ENCODE measurements around the gene LRRC30.

Gene LRRC30

GRCh38 chr18:7230626-7231349, at the start of gene LRRC30:
Gene LRRC30, plus strand, starts transcription at chr18:7231089. Its CDS starts 50 bp downstream, at chr18:7231139.
- Histone ChIP-seq H3K36me3 (ENCODE audit: control insufficient read depth in 5 of 5, insufficient read depth in 5 of 5, low read length in 5 of 5) (no peaks in the 10 kb centered on the region), H3K27me3 (ENCODE audit: control insufficient read depth in 5 of 5, insufficient read depth in 4 of 5, low read length in 5 of 5) (no peaks in the 10 kb centered on the region), H3K4me3 (ENCODE audit: low read depth in 1 of 5, low read length in 5 of 5) (no peak within 1 kb of the TSS), H3K4me1 (ENCODE audit: control insufficient read depth in 5 of 5, insufficient read depth in 5 of 5, low read length in 5 of 5) (peaks cover 0 to 5% (median 4%) of the 10 kb centered on the region in 5 donors), H3K9me3 (ENCODE audit: control insufficient read depth in 5 of 5, low read length in 5 of 5) (no peaks in the 10 kb centered on the region), H3K9ac (ENCODE audit: low read length in 5 of 5) (no peak within 1 kb of the TSS), H3K27ac (ENCODE audit: low read depth, low read length) (no peak within 1 kb of the TSS)

DNA sequence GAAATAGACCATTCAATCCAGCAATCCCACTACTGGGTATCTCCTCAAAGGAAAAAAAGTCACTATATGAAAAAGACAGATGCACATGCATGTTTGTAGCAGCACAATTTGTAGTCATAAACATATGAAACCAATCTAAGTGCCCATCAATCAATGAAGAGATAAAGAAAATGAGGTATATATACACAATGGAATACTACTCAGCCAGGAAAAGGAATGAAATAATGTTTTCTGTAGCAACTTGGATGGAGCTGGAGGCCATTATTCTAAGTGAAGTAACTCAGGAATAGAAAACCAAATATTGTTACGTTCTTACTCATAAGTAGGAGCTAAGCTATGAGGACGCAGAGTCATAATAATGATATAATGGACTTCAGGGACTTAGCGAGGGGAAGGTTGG, 45.2 kb upstream of the LRRC30 start:
- Histone ChIP-seq H3K36me3 (ENCODE audit: control insufficient read depth in 5 of 5, insufficient read depth in 5 of 5, low read length in 5 of 5) (no peaks in the 10 kb centered on the region), H3K4me3 (ENCODE audit: low read depth in 1 of 5, low read length in 5 of 5) (no peak overlapping the region), H3K27me3 (ENCODE audit: control insufficient read depth in 5 of 5, insufficient read depth in 4 of 5, low read length in 5 of 5) (no peaks in the 10 kb centered on the region), H3K27ac (ENCODE audit: low read depth, low read length) (no peak overlapping the region), H3K9me3 (ENCODE audit: control insufficient read depth in 5 of 5, low read length in 5 of 5) (no peaks in the 10 kb centered on the region), H3K4me1 (ENCODE audit: control insufficient read depth in 5 of 5, insufficient read depth in 5 of 5, low read length in 5 of 5) (no peaks in the 10 kb centered on the region), H3K9ac (ENCODE audit: low read length in 5 of 5) (no peak overlapping the region)

DNA sequence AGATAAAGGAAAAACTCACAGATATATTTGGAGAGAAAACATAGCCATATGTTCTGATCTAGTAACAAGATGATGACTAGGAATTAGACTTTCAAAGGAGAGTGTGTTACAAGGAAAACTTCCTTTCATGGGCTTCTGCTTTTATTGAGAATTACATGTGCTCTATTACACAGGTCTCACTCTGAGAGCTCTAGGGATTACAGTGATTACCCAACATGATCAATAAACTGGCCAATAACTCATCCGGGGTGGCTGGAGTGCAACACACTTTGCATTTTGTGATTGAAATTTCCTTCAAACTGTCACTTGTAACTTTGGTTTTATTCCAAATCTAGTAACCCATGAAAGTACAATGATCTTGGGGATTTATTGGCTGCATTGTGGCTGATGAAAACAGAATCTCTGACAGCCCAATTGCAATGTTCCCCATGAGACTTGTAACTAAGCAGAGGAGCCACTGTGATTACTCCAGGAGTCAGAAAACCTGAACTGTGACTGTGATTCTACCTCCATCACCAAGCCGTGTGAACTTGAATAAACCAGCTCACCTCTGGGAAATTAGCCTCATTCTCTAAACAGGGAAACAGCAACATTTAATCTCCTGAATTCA, 40.2 kb upstream of the LRRC30 start:
- no peak overlapping the region for H3K9ac ChIP-seq (ENCODE audit: low read length in 5 of 5)
- H3K9me3 ChIP-seq (ENCODE audit: control insufficient read depth in 5 of 5, low read length in 5 of 5): no peaks in the 10 kb centered on the region
- H3K27me3 ChIP-seq (ENCODE audit: control insufficient read depth in 5 of 5, insufficient read depth in 4 of 5, low read length in 5 of 5): no peaks in the 10 kb centered on the region
- H3K4me3 ChIP-seq (ENCODE audit: low read depth in 1 of 5, low read length in 5 of 5): no peak overlapping the region
- no peak overlapping the region for H3K27ac ChIP-seq (ENCODE audit: low read depth, low read length)
- no peaks in the 10 kb centered on the region for H3K36me3 ChIP-seq (ENCODE audit: control insufficient read depth in 5 of 5, insufficient read depth in 5 of 5, low read length in 5 of 5)
- H3K4me1 ChIP-seq (ENCODE audit: control insufficient read depth in 5 of 5, insufficient read depth in 5 of 5, low read length in 5 of 5): no peaks in the 10 kb centered on the region

GRCh38 chr18:7191736-7192135, 39.2 kb upstream of the LRRC30 start:
- Histone ChIP-seq H3K4me1 (ENCODE audit: control insufficient read depth in 5 of 5, insufficient read depth in 5 of 5, low read length in 5 of 5) (no peaks in the 10 kb centered on the region), H3K4me3 (ENCODE audit: low read depth in 1 of 5, low read length in 5 of 5) (no peak overlapping the region), H3K9ac (ENCODE audit: low read length in 5 of 5) (no peak overlapping the region), H3K27ac (ENCODE audit: low read depth, low read length) (no peak overlapping the region), H3K36me3 (ENCODE audit: control insufficient read depth in 5 of 5, insufficient read depth in 5 of 5, low read length in 5 of 5) (no peaks in the 10 kb centered on the region), H3K9me3 (ENCODE audit: control insufficient read depth in 5 of 5, low read length in 5 of 5) (no peaks in the 10 kb centered on the region), H3K27me3 (ENCODE audit: control insufficient read depth in 5 of 5, insufficient read depth in 4 of 5, low read length in 5 of 5) (no peaks in the 10 kb centered on the region)

GRCh38 chr18:7195266-7195665, 35.6 kb upstream of the LRRC30 start:
- no peaks in the 10 kb centered on the region for H3K27me3 ChIP-seq (ENCODE audit: control insufficient read depth in 5 of 5, insufficient read depth in 4 of 5, low read length in 5 of 5)

GRCh38 chr18:7196421-7196820, 34.5 kb upstream of the LRRC30 start:
- Histone ChIP-seq H3K9me3 (ENCODE audit: control insufficient read depth in 5 of 5, low read length in 5 of 5) (no peaks in the 10 kb centered on the region), H3K27me3 (ENCODE audit: control insufficient read depth in 5 of 5, insufficient read depth in 4 of 5, low read length in 5 of 5) (no peaks in the 10 kb centered on the region), H3K4me3 (ENCODE audit: low read depth in 1 of 5, low read length in 5 of 5) (no peak overlapping the region), H3K9ac (ENCODE audit: low read length in 5 of 5) (no peak overlapping the region), H3K4me1 (ENCODE audit: control insufficient read depth in 5 of 5, insufficient read depth in 5 of 5, low read length in 5 of 5) (peaks cover 0 to 13% (median 3%) of the 10 kb centered on the region in 5 donors), H3K36me3 (ENCODE audit: control insufficient read depth in 5 of 5, insufficient read depth in 5 of 5, low read length in 5 of 5) (no peaks in the 10 kb centered on the region), H3K27ac (ENCODE audit: low read depth, low read length) (no peak overlapping the region)

More at GRCh38 chr18:7195266-7195665, 35.6 kb upstream of the LRRC30 start:
- Histone ChIP-seq H3K27ac (ENCODE audit: low read depth, low read length) (no peak overlapping the region), H3K36me3 (ENCODE audit: control insufficient read depth in 5 of 5, insufficient read depth in 5 of 5, low read length in 5 of 5) (no peaks in the 10 kb centered on the region), H3K9me3 (ENCODE audit: control insufficient read depth in 5 of 5, low read length in 5 of 5) (no peaks in the 10 kb centered on the region), H3K9ac (ENCODE audit: low read length in 5 of 5) (no peak overlapping the region), H3K4me1 (ENCODE audit: control insufficient read depth in 5 of 5, insufficient read depth in 5 of 5, low read length in 5 of 5) (peaks cover 0 to 13% (median 3%) of the 10 kb centered on the region in 5 donors), H3K4me3 (ENCODE audit: low read depth in 1 of 5, low read length in 5 of 5) (no peak overlapping the region)

DNA sequence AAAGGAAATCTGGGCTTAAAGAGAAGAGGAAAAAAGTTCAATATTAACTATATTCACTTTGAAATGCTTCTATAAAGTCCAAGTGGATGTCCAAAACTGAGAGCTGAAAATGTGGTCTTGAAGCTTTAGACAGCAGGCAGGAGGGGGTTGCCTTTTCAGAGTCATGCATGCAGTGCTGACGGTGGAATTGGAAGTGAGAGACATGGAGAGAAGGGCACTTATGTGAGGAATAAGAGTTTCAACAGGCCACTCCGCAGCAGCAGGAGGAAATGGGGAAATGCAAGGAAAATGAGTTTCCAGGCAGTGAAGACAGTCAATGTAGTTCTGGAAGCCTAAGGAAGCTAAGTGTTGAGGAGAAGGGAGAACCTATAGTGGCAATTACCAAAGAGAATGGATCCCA, 33.0 kb upstream of the LRRC30 start:
- Histone ChIP-seq H3K27ac (ENCODE audit: low read depth, low read length) (no peak overlapping the region), H3K4me1 (ENCODE audit: control insufficient read depth in 5 of 5, insufficient read depth in 5 of 5, low read length in 5 of 5) (peaks cover 0 to 13% (median 3%) of the 10 kb centered on the region in 5 donors), H3K27me3 (ENCODE audit: control insufficient read depth in 5 of 5, insufficient read depth in 4 of 5, low read length in 5 of 5) (no peaks in the 10 kb centered on the region), H3K4me3 (ENCODE audit: low read depth in 1 of 5, low read length in 5 of 5) (no peak overlapping the region), H3K36me3 (ENCODE audit: control insufficient read depth in 5 of 5, insufficient read depth in 5 of 5, low read length in 5 of 5) (no peaks in the 10 kb centered on the region), H3K9ac (ENCODE audit: low read length in 5 of 5) (no peak overlapping the region), H3K9me3 (ENCODE audit: control insufficient read depth in 5 of 5, low read length in 5 of 5) (no peaks in the 10 kb centered on the region)

- H3K9ac ChIP-seq (ENCODE audit: low read length in 5 of 5): no peak overlapping the region
- no peaks in the 10 kb centered on the region for H3K27me3 ChIP-seq (ENCODE audit: control insufficient read depth in 5 of 5, insufficient read depth in 4 of 5, low read length in 5 of 5)
- no peak overlapping the region for H3K27ac ChIP-seq (ENCODE audit: low read depth, low read length)
- peaks cover 0 to 13% (median 3%) of the 10 kb centered on the region in 5 donors for H3K4me1 ChIP-seq (ENCODE audit: control insufficient read depth in 5 of 5, insufficient read depth in 5 of 5, low read length in 5 of 5)
- H3K9me3 ChIP-seq (ENCODE audit: control insufficient read depth in 5 of 5, low read length in 5 of 5): no peaks in the 10 kb centered on the region
- H3K4me3 ChIP-seq (ENCODE audit: low read depth in 1 of 5, low read length in 5 of 5): no peak overlapping the region
- no peaks in the 10 kb centered on the region for H3K36me3 ChIP-seq (ENCODE audit: control insufficient read depth in 5 of 5, insufficient read depth in 5 of 5, low read length in 5 of 5)
Observed at GRCh38 chr18:7198326-7198725, 32.6 kb upstream of the LRRC30 start.

GRCh38 chr18:7201096-7201495, 29.8 kb upstream of the LRRC30 start:
- Histone ChIP-seq H3K36me3 (ENCODE audit: control insufficient read depth in 5 of 5, insufficient read depth in 5 of 5, low read length in 5 of 5) (no peaks in the 10 kb centered on the region), H3K27ac (ENCODE audit: low read depth, low read length) (no peak overlapping the region), H3K4me3 (ENCODE audit: low read depth in 1 of 5, low read length in 5 of 5) (no peak overlapping the region), H3K9me3 (ENCODE audit: control insufficient read depth in 5 of 5, low read length in 5 of 5) (no peaks in the 10 kb centered on the region), H3K4me1 (ENCODE audit: control insufficient read depth in 5 of 5, insufficient read depth in 5 of 5, low read length in 5 of 5) (peaks cover 0 to 25% (median 6%) of the 10 kb centered on the region in 5 donors), H3K27me3 (ENCODE audit: control insufficient read depth in 5 of 5, insufficient read depth in 4 of 5, low read length in 5 of 5) (no peaks in the 10 kb centered on the region), H3K9ac (ENCODE audit: low read length in 5 of 5) (no peak overlapping the region)

- no peak overlapping the region for H3K27ac ChIP-seq (ENCODE audit: low read depth, low read length)
- H3K36me3 ChIP-seq (ENCODE audit: control insufficient read depth in 5 of 5, insufficient read depth in 5 of 5, low read length in 5 of 5): no peaks in the 10 kb centered on the region
- no peaks in the 10 kb centered on the region for H3K27me3 ChIP-seq (ENCODE audit: control insufficient read depth in 5 of 5, insufficient read depth in 4 of 5, low read length in 5 of 5)
- no peak overlapping the region for H3K9ac ChIP-seq (ENCODE audit: low read length in 5 of 5)
- H3K4me1 ChIP-seq (ENCODE audit: control insufficient read depth in 5 of 5, insufficient read depth in 5 of 5, low read length in 5 of 5): peaks cover 0 to 27% (median 6%) of the 10 kb centered on the region in 5 donors
- no peak overlapping the region for H3K4me3 ChIP-seq (ENCODE audit: low read depth in 1 of 5, low read length in 5 of 5)
- H3K9me3 ChIP-seq (ENCODE audit: control insufficient read depth in 5 of 5, low read length in 5 of 5): no peaks in the 10 kb centered on the region
Observed at GRCh38 chr18:7202169-7202568, 28.7 kb upstream of the LRRC30 start.

All from subcutaneous abdominal adipose tissue (tissue), 5 donors.